MM.1S (cell line): ENCODE data around the gene TEKT3.

Experiments
- DNase-seq: peaks from one replicate; pipeline ENCODE4 v3.0.0-alpha.2; 2015
- H2AFZ ChIP-seq: fragments of 300-600 bp; sonication (generic); 2 replicates; pipeline ENCODE4 v1.6.0; 2016; ENCODE audit warnings: antibody characterized with exemption, low read length
- H3F3A ChIP-seq: fragments of 300-600 bp; sonication (generic); 2 replicates; pipeline ENCODE4 v1.6.1; 2016; ENCODE audit warnings: mild to moderate bottlenecking, antibody characterized with exemption, low read length, moderate library complexity, mixed read lengths; ENCODE audit not compliant: insufficient read depth
- H3K27ac ChIP-seq: fragments of 300-600 bp; sonication (generic); 2 replicates; pipeline ENCODE4 v1.5.1; 2016; ENCODE audit warnings: mild to moderate bottlenecking, low read length
- H3K27me3 ChIP-seq: fragments of 300-600 bp; sonication (generic); replicated peaks from 2 replicates; pipeline ENCODE4 v1.6.0; 2016; ENCODE audit warnings: low read length; ENCODE audit not compliant: insufficient read depth
- H3K36me3 ChIP-seq: fragments of 300-600 bp; sonication (generic); replicated peaks from 2 replicates; pipeline ENCODE4 v1.6.1; 2016; ENCODE audit warnings: mild to moderate bottlenecking, low read length, mixed read lengths; ENCODE audit not compliant: insufficient read depth
- H3K4me1 ChIP-seq: fragments of 300-600 bp; sonication (generic); 2 replicates; pipeline ENCODE4 v1.6.1; 2016; ENCODE audit warnings: low read length, mixed read lengths
- H3K4me2 ChIP-seq: fragments of 300-600 bp; sonication (generic); 2 replicates; pipeline ENCODE4 v1.6.0; 2016; ENCODE audit warnings: low read depth, low read length
- H3K4me3 ChIP-seq: fragments of 300-600 bp; sonication (generic); 2 replicates; pipeline ENCODE4 v1.5.1; 2016; ENCODE audit warnings: low read length, mixed read lengths
- H3K79me2 ChIP-seq: fragments of 300-600 bp; sonication (generic); 2 replicates; pipeline ENCODE4 v1.6.1; 2016; ENCODE audit warnings: mixed run types, low read length, mixed read lengths
- H3K9ac ChIP-seq: fragments of 300-600 bp; sonication (generic); 2 replicates; pipeline ENCODE4 v1.6.1; 2016; ENCODE audit warnings: low read length, mixed read lengths
- H3K9me2 ChIP-seq: fragments of 300-600 bp; sonication (generic); replicated peaks from 2 replicates; pipeline ENCODE4 v1.6.1; 2016; ENCODE audit warnings: mild to moderate bottlenecking, low read length, mixed read lengths; ENCODE audit not compliant: insufficient read depth
- H3K9me3 ChIP-seq: fragments of 300-600 bp; sonication (generic); replicated peaks from 2 replicates; pipeline ENCODE4 v1.6.1; 2016; ENCODE audit warnings: mild to moderate bottlenecking, low read length, mixed read lengths; ENCODE audit not compliant: insufficient read depth
- H4K20me1 ChIP-seq: fragments of 300-600 bp; sonication (generic); 2 replicates; pipeline ENCODE4 v1.6.1; 2016; ENCODE audit warnings: mild to moderate bottlenecking, low read length, moderate library complexity, mixed read lengths; ENCODE audit not compliant: insufficient read depth
- EZH2 ChIP-seq: fragments of 300-600 bp; sonication (generic); optimal IDR thresholded peaks from 2 replicates; pipeline ENCODE3; 2017; ENCODE audit warnings: low read depth, mild to moderate bottlenecking, antibody characterized with exemption, low read length, mixed read lengths
- EZH2phosphoT487 ChIP-seq: fragments of 300-600 bp; sonication (generic); IDR thresholded peaks from 2 replicates; pipeline ENCODE4 v1.6.1; 2018; ENCODE audit warnings: antibody characterized with exemption, low read length
- TF ChIP-seq, protein P1 (sequence below): fragments of 300-600 bp; sonication (generic); IDR thresholded peaks from 2 replicates; pipeline ENCODE4 v1.5.1; 2016; ENCODE audit warnings: antibody characterized with exemption, low read length, mixed read lengths

The TEKT3 gene

DNA sequence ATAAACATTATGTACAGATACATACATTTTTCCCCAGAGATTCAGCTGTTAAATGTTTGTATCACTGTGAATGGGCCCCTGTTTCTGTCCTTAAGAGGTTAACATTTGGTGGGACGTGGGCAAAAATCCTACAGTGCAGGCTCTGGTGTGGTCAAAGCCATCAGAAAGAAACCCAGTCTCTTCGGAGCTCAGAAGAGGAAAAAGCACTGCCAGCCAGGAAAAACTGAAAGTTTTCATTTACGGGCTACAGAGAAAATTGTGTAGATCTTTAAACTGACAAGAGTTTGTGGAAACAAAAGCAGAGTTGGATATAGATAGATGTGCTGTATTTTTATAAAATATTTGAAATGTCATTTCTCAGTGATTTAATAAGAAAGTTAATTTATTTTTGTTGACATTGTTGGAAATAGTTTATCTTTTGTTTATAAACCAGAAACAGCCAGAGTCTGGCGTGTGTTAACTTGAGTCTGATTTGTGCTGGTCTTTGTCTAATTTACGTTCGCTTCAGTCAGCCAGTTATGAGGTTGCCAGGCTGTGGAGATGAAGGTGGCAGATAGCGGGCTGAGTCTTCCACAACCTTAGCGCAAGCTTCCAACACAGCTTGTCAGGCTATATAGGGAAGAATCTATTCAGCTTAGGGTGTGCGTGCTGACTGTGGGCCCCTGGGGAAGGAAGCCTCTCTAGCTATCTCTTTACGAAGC is 9.5 kb upstream of the TEKT3 start:
- Histone ChIP-seq H3K36me3 (no peaks in the 10 kb centered on the region), H3K4me1 (no peaks in the 10 kb centered on the region), H4K20me1 (no peaks in the 10 kb centered on the region), H3K9me2 (no peaks in the 10 kb centered on the region), H3K4me2 (no peak overlapping the region), H2AFZ (no peak overlapping the region), H3K27me3 (no peaks in the 10 kb centered on the region), H3F3A (no peaks in the 10 kb centered on the region), H3K9ac (no peak overlapping the region), H3K9me3 (no peaks in the 10 kb centered on the region), H3K4me3 (no peak overlapping the region), H3K27ac (no peak overlapping the region), H3K79me2 (no peaks in the 10 kb centered on the region)
- TF ChIP-seq EZH2, result no peak
- no peak for TF ChIP-seq EZH2phosphoT487
- TF ChIP-seq, protein P1, sequence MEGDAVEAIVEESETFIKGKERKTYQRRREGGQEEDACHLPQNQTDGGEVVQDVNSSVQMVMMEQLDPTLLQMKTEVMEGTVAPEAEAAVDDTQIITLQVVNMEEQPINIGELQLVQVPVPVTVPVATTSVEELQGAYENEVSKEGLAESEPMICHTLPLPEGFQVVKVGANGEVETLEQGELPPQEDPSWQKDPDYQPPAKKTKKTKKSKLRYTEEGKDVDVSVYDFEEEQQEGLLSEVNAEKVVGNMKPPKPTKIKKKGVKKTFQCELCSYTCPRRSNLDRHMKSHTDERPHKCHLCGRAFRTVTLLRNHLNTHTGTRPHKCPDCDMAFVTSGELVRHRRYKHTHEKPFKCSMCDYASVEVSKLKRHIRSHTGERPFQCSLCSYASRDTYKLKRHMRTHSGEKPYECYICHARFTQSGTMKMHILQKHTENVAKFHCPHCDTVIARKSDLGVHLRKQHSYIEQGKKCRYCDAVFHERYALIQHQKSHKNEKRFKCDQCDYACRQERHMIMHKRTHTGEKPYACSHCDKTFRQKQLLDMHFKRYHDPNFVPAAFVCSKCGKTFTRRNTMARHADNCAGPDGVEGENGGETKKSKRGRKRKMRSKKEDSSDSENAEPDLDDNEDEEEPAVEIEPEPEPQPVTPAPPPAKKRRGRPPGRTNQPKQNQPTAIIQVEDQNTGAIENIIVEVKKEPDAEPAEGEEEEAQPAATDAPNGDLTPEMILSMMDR, result no peak
- no peak for DNase-seq

DNA sequence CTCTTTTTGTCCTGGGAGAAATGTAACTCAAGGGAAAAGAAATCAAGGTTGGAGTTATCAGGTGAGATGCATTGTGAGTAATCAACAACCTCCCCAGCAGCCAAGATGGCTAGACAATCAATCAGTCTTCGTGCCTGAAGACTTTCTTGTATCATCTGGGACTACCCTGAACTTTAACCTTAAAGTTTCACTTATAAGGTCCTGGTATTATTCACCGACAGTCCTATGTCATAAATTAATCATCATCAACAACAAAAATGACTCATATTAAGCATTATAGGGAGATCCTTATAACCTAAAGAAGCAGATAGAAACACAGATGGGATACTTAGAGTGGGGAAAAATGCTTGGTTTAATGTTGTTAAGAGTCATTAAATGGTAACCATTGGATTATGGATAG is 7.7 kb upstream of the TEKT3 start:
- no peaks in the 10 kb centered on the region for H3K9me3 ChIP-seq
- no peaks in the 10 kb centered on the region for H3K79me2 ChIP-seq
- H3K4me3 ChIP-seq, result no peak overlapping the region
- no peaks in the 10 kb centered on the region for H4K20me1 ChIP-seq
- H3K4me1 ChIP-seq, result no peaks in the 10 kb centered on the region
- no peak overlapping the region for H3K27ac ChIP-seq
- TF ChIP-seq, protein P1, result no peak
- no peak for TF ChIP-seq EZH2phosphoT487
- no peak for TF ChIP-seq EZH2
- H2AFZ ChIP-seq, result no peak overlapping the region
- DNase-seq, result no peak
- no peaks in the 10 kb centered on the region for H3K9me2 ChIP-seq
- no peaks in the 10 kb centered on the region for H3F3A ChIP-seq
- H3K36me3 ChIP-seq, result no peaks in the 10 kb centered on the region
- no peak overlapping the region for H3K4me2 ChIP-seq
- H3K9ac ChIP-seq, result no peak overlapping the region
- H3K27me3 ChIP-seq, result no peaks in the 10 kb centered on the region

- no peak overlapping the region for H3K9ac ChIP-seq
- H4K20me1 ChIP-seq, result no peaks in the 10 kb centered on the region
- no peaks in the 10 kb centered on the region for H3K9me3 ChIP-seq
- H3K4me2 ChIP-seq, result no peak overlapping the region
- no peak overlapping the region for H2AFZ ChIP-seq
- TF ChIP-seq EZH2, result no peak
- TF ChIP-seq EZH2phosphoT487, result no peak
- TF ChIP-seq, protein P1, result no peak
- H3K4me1 ChIP-seq, result no peaks in the 10 kb centered on the region
- no peaks in the 10 kb centered on the region for H3K79me2 ChIP-seq
- no peak overlapping the region for H3K4me3 ChIP-seq
- no peak overlapping the region for H3K27ac ChIP-seq
- no peaks in the 10 kb centered on the region for H3K27me3 ChIP-seq
- H3K9me2 ChIP-seq, result no peaks in the 10 kb centered on the region
- H3F3A ChIP-seq, result no peaks in the 10 kb centered on the region
- no peaks in the 10 kb centered on the region for H3K36me3 ChIP-seq
- DNase-seq, result no peak
Measured at GRCh38 chr17:15348021-15348420, 6.6 kb upstream of the TEKT3 start.
